Type B pancreatic cell (in vitro differentiated cells): Measurements from ENCODE around the gene CD86. TPM values are rescaled to one million over a fixed set of nuclear protein-coding genes. Genes with fewer than 3 reads are reported as not detected.

Experiments used
- DNase-seq: peaks from one replicate; pipeline ENCODE4 v3.0.0; 2021; ENCODE audit warnings: mixed read lengths; ENCODE audit not compliant: unreplicated experiment; ENCODE audit errors: extremely low spot score
- H3K27ac Mint-ChIP-seq: 2 replicates; pipeline ENCODE4 v1.8.0; 2021; ENCODE audit warnings: mild to moderate bottlenecking, mixed read lengths
- H3K27me3 Mint-ChIP-seq: 2 replicates; pipeline ENCODE4 v1.8.0; 2021; ENCODE audit warnings: mixed read lengths
- H3K36me3 Mint-ChIP-seq: 2 replicates; pipeline ENCODE4 v1.8.0; 2021; ENCODE audit warnings: mixed read lengths
- H3K4me1 Mint-ChIP-seq: one replicate; pipeline ENCODE4 v1.8.0; 2021; ENCODE audit warnings: mixed read lengths; ENCODE audit not compliant: unreplicated experiment
- H3K4me3 Mint-ChIP-seq: 2 replicates; pipeline ENCODE4 v1.8.0; 2021; ENCODE audit warnings: mild to moderate bottlenecking, mixed read lengths
- H3K9me3 Mint-ChIP-seq: 2 replicates; pipeline ENCODE4 v1.8.0; 2021; ENCODE audit warnings: mixed read lengths
- CTCF ChIP-seq: fragments of 200-600 bp; sonication (generic); conservative IDR thresholded peaks from 2 replicates; pipeline ENCODE4 v1.5.0; 2021; ENCODE audit warnings: antibody characterized with exemption, mild to moderate bottlenecking
- total RNA-seq: library from RNA; stranded (reverse); gene quantifications from 2 replicates; pipeline ENCODE4 v1.2.1, GENCODE V29; 2021; ENCODE audit warnings: low replicate concordance

Gene CD86
- total RNA-seq, 1 donor from 2014 or later, result not detected

- no peaks in the 10 kb centered on the region for H3K27me3 Mint-ChIP-seq
- no peak overlapping the region for H3K4me3 Mint-ChIP-seq
- no peaks in the 10 kb centered on the region for H3K36me3 Mint-ChIP-seq
- TF ChIP-seq CTCF, result no peak
- H3K4me1 Mint-ChIP-seq, result no peaks in the 10 kb centered on the region
- H3K9me3 Mint-ChIP-seq, result no peaks in the 10 kb centered on the region
- no peak overlapping the region for H3K27ac Mint-ChIP-seq
- DNase-seq, result no peak
Measured at GRCh38 chr3:122100591-122101463, 45.7 kb downstream of the CD86 start.

GRCh38 chr3:122101646-122102045 lies 46.5 kb downstream of the CD86 start:
- Mint-ChIP-seq H3K4me3 (no peak overlapping the region), H3K27me3 (no peaks in the 10 kb centered on the region), H3K4me1 (no peaks in the 10 kb centered on the region), H3K36me3 (no peaks in the 10 kb centered on the region), H3K9me3 (no peaks in the 10 kb centered on the region), H3K27ac (peak overlapping the region; percentile 32)
- no peak for DNase-seq
- TF ChIP-seq CTCF, result peak; percentile 73

DNA sequence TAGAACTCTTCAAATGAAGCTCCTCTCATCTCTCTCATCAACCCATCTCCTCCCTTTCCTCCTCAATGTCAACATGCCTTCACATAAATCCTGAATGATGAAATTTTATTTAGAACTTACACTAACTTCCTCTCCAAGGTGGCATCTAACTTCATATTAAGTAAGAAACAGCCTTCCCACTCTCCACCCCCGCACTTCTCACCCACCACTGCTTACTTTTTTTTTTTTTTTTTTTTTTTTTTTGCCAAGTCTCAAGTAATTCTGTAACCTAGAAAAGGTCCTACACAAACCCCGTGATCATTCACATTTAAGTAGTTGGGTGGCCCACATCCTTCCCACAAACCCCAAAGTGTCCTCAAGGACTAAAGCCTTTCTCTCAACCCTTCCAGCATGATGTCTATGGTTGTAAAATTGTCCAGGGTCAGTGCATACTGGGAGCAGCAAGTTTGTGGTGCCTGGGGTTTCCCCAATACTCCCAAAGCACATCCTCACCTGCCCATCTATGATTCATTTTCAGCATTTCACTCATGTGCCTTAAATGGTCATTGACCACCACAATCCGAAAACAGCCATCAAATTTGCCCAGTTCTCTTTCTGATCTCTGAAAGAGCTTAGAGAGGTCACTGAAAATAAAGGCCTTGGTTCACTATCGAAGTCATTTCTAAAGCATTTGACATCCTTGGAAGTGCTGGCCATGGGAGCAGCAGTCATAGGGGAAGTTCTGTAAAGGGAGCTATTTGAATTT lies 47.2 kb downstream of the CD86 start:
- Mint-ChIP-seq H3K9me3 (no peaks in the 10 kb centered on the region), H3K4me1 (no peaks in the 10 kb centered on the region), H3K4me3 (no peak overlapping the region), H3K27me3 (no peaks in the 10 kb centered on the region), H3K36me3 (no peaks in the 10 kb centered on the region), H3K27ac (no peak overlapping the region)
- no peak for DNase-seq
- TF ChIP-seq CTCF, result no peak

DNA sequence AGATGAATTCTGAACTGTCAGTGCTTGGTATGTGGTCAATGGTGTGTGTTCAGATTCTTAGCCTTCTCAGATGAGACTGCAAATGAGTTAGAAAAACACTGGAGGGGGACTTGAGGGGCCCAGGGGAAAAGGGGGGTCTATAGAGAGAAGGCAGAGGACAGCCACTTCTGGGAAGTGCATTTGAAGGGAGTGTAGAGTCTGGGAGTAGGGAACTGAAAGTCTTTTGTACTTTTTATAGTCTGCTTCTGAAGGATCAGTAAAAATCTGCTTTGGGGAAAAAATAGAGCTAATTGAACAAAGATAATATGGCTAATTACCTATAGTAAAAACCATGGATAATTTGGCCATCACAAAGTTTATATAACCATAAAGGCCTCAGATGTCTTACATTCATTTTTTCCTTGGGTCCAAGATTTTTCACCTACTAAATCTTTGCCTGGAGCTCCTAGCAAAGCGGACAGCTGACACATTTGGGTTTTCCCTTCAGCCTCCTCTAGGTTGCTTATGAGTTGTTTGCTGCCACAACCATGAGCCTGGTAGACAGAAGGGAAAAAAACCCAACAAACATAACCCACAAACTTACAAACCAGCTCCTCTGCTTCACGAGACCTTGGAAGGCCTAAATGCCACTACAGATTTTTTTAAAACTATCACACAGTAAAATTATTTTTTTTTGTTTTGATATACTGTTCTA lies 48.8 kb downstream of the CD86 start:
- no peak overlapping the region for H3K4me3 Mint-ChIP-seq
- H3K27me3 Mint-ChIP-seq, result no peaks in the 10 kb centered on the region
- no peak overlapping the region for H3K27ac Mint-ChIP-seq
- no peaks in the 10 kb centered on the region for H3K4me1 Mint-ChIP-seq
- no peak for DNase-seq
- no peaks in the 10 kb centered on the region for H3K36me3 Mint-ChIP-seq
- no peaks in the 10 kb centered on the region for H3K9me3 Mint-ChIP-seq
- TF ChIP-seq CTCF, result no peak

DNA sequence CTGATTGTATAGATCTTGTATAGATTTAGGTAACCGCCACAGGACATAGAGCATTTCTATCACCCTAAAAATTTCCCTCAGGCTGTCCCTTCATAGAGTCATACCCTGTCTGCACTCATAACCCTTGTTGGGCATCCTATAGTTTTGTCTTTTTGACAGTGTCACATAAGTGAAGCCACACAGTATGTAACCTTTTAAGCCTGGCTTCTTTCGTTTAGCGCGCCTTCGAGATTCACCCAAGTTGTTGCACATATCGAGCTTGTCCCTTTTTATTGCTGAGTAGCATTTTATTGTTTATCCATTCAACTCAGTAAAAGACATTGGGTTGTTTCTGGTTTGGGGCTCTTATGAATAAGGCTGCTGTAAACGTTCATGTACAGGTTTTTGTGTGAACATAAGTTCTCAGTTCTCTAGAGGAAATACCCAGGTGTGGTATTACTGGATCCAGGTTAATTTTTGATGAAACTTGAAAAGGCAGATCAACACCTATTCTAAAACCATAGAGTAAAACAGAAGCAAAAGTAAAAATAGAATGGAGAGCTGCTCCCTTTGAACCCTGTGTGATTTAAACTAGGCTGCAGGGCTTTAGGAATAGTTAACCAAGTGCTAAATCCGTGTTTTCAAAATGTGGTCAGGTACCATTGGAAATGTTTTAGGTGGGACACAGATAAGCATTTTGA lies 49.5 kb downstream of the CD86 start:
- Mint-ChIP-seq H3K27me3 (no peaks in the 10 kb centered on the region), H3K4me3 (no peak overlapping the region), H3K4me1 (no peaks in the 10 kb centered on the region), H3K36me3 (no peaks in the 10 kb centered on the region), H3K9me3 (no peaks in the 10 kb centered on the region), H3K27ac (no peak overlapping the region)
- no peak for DNase-seq
- no peak for TF ChIP-seq CTCF
